NCI-H1092 (cell line): ENCODE measurements around the gene PAX9.

ENCODE experiments used
- DNase-seq: peaks from one replicate; lab custom pipeline; 2025; lab: John Stamatoyannopoulos, UW

PAX9 gene

DNA sequence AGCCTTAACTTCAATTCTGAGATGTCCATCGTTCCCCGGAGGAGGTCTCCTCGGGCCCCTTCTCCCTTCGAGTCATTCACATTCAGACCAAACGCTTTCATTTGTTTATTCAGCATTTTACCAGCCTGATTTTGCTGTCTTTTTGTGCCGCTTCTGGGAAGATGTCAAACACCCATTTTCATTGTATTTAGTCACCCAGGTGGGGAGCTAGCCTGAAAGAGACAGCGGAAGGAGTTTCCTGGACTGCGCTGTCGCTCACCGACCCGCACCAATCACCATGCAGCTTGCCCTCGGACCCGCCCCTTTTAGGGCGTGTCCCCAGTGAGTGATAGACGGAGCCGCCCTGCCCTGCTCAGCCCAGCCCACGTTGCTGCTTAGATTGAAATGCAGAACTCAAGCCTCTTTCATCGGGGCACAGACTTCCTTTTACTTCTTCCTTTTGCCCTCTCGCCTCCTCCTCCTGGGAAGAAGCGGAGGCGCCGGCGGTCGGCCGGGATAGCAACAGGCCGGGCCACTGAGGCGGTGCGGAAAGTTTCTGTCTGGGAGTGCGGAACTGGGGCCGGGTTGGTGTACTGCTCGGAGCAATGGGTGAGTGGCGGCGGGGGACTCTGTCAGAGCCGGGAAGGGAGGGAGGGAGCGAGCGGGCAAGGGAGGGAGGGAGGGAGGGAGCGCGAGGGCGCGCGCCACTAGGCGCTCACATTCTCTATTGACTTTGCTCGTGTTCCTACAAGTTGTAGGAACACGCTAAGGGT is at the start of gene PAX9:
PAX9 (plus strand) TSS at position 355 of the 752 bp plus-strand sequence; CDS start at position 585, 230 bp downstream.
- peak; percentile 91 for DNase-seq

DNA sequence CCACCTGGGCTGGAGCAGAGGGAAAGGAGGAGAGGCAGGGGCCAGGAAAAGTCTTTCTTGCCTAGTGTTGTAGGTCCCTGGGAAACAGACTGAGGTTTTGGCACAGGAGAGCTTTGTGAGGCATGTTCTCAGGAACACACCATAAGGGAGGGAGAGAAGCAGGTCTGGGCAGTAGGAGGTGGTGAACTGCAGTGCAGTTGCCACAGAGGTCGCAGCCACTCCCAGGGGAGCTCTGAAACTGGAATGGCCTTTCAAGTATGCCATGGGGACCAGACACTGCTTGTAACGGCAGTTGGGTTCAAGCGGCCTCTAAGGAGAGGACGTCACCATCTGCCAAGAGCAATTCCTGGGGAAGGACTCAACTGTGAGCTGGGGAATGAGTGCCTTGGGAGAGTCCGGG is 43.8 kb upstream of the PAX9 start:
- DNase-seq, result no peak

DNA sequence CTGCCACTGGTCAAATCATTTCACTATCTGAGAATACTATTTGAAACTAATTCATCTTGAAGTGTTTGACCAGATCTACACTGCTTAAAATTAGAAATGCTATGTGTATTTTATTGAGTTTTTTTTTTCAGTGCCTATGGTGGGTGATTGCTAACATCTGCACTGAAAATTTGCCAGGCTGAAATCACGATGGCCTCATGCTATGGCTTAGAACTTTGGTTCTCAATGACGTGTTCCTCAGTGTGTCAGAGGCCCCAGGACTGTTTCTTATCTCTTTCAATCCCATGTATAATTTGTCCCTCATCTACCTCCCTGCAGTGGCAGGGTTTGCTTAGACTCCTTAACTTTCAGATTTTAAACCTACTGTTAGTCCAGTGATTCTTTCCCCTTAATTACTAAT is 43.0 kb upstream of the PAX9 start:
- DNase-seq, result no peak

DNA sequence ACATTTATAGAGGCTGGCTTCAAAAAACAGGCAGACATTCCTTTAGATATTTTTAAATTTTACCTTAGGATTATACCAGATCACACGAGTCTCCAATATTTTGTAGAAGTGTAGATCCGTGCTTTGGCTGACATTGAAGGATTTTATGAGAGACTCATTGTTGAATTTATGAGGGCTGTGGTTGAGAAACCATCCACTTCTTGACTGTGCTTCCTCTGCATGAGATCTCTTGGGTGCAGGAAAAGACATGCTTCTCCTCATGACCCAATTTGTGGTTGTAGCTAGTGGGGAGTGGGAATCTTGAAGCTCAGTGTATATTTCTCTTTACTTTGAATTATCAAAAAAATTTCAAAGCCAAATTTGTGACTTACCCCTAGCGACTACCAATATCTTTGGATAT is 42.5 kb upstream of the PAX9 start:
- DNase-seq, result no peak

DNA sequence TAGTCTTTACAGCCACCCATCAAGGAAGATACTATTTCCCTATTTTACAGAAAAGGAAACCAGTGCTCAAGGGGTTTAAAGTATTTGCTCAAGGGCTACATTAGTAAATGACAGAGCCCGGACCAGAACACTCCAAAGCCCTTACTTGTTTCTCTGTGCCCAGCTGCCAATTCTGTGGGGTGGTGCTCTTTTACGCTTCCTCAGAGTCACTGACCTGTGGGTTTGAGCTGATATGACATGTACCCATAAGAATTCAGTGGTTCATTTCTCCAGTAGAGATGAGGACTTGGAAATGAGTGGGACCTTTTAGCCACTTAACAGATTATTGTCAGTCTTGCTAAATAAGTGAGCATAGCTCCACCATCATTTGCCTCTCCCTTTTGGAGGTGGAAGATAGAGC is 41.8 kb upstream of the PAX9 start:
- no peak for DNase-seq

DNA sequence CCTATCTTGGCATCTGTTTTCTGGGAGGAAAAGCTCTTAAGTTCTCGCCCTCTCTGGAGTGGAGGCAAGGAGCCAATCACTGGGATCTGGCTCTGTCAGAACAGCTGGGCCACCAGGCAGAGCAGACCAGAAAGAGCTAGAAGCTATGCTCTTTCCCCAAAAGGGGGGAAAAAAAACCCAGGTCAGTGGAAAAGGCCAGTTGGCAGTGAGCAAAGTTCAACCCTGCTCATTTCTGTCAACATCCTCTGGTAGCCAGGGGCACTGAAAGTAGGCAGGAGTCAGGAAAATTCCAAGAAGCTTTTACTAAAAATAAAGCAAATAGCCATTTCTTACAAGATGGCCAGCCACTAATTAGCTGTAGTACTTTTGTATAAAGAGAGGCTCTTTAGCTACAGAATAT is 36.6 kb upstream of the PAX9 start:
- DNase-seq, result no peak

DNA sequence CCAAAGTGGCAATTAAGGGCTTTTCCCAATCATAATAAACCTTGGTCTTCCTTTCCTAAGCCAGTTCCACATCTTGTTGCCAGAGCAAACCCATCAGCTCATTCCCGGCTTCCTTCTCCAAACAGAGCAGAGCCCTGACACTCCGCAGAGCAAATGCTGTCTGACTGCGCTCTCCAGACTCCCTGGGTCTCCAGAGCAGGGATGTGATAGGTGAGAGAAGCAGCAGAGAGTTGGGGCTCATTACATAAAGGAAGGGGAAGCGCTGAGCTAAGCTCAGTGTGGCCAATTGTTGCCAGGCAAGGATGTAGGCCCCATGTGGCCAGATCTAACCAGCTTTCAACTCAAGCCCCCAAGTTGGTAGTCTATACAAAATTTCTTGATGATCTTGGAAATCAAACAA is 36.2 kb upstream of the PAX9 start:
- no peak for DNase-seq

DNA sequence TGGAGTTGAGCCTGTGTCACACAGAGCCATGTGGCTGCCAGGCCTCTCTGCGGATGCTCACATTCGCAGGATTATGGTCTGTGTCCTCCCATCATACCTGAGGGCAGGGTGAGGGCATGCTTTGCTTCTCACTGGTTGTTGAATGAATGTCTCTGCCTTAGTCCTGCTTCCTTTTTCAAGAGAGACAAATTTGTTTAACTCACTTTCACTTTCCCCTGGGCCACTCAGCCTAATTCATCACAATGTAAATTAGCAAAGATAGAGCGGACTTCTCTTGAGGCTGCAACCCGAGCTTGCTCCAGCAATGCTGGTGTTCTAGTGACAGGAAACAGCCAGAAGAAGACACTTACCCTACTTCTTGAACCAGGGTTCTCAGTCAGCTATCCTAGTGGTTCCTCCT is 35.5 kb upstream of the PAX9 start:
- DNase-seq, result no peak

DNA sequence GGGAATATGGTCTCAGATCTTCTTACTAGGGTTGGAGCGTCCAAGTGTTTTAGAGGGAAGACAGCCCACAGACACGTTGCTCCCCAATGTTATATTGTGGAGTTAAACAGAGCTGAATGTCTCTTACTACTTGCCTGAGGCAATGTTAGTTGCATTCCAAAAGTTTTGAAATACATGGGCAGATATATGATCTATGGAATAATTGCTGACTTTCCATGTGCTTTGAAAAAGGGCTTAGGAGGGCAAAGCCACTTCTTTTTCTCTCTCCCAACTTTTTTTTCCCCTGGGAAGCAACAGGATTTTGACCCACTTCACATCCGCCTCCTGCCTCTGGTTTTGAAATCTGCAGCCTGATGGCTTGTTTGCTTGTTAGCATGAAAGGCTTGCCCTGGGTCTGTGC is 33.7 kb upstream of the PAX9 start:
- DNase-seq, result no peak

DNA sequence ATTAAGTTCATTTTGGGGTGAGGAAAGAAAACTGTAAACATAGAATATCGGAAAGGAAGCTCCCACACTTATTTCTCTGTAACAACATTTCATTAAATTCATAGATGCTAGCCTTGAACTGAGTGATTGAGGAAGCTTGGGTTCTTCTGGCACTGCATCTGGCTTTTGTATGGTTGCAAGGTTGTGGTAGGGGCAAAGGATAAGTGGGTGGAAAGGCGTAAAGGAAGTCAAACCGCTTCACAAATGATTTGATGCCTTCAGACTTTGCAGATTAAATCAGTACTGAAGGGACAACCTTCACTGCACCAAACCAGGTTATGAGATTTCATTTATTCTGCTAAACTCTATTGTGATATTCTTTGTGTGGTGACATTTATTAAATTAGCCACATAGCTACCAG is 28.1 kb upstream of the PAX9 start:
- DNase-seq, result no peak

DNA sequence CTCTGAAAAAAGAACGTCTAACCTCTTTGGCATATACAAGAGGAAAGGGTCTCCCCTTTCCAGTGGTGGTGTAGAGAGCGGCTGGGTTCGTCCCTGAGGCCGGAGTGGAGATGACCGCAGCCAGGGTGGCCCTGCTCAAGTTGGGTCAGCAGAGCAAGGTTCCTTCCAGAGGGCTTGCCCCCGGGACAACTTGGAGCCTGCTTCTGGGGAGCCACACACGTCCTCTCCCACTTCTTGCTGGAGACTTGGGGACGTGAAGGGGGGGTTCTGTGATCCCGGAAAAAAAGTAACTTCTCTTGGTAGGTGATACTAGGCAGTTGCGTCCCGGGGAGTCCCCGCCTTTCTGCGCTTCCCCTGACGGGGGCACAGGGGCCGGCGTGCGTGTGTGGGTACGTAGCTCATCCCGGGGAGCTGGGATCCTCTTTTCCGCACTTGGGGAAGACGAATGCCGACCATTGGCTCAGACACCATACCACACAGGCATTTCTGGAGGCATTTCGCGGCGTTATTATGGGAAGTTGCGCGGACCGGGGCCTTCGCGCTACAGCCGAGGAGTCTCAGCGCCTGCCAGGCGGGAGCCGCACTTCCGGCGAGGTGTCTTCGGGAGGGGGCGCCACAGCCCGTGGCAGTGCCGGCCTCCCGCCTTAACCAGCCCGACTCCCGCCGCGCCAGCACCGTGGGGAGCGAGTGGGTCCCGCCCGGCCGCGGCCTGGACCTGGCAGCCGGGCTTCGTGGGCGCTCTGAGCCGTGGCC is 14.8 kb upstream of the PAX9 start:
- DNase-seq, result no peak

DNA sequence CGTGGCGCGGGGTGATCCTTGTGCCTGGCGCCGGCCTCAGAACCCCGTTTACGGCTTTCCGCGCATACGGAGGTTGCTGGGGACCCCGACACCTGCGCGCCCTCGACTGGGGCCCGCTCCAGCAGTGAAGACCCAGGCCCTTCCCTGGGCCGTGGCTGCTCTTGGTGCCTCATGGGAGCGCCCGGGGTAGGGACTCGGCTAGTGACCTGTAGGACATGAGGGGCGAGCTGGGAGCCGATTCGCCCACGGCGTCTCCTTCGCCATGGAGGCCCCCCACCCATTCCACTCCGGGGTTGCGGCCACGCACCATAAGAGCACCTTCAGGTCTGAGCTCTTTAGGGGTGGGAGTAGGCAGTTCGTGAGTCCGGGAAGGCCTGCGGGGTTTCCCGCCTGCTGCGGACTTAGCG is 14.2 kb upstream of the PAX9 start:
- DNase-seq, result no peak

DNA sequence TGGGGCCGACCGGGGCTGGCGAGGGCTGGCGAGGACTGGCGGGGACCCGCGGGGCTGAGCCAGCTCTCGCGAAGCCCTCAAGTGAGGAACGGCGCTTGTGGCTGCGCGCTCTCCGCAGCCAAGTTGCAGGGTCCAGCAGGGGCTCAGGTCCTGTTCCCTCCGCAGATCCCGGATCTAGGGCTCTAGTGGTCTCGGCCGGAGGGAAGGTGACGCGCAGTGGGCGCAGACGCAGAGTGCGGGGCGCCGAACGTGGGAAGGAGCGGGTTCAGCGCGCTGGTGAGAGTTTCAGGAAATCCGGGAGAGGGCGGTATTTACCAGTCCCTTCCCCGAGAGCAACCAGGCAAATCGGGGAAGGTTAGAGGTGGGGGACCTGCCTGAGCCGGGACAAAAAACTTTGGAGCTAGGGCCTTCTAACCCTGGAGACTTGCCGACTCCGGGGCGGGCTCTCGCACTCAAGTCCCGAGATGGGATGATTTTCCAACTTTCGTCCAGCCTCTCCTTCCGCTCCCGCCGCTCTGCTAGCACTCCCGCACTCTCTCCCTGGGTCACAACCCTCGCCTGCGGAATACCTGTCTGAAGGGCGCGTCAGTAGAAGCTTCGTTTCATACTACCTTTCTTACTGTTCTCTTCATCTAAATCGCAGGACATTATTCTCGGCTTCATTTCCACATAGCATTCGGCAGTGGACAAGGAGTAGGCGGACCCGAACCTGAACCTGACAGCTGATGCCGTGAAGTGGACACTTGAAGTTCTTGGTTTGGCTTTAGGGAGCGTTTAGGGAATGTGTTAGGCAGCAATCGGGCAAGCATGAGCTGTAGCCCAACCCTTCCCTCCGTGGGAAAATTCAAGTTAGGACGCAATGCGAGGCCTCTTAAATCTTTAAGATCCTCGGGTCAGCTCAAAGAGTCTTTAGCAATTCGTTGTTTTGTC is 13.6 kb upstream of the PAX9 start:
- DNase-seq, result peak; percentile 58

DNA sequence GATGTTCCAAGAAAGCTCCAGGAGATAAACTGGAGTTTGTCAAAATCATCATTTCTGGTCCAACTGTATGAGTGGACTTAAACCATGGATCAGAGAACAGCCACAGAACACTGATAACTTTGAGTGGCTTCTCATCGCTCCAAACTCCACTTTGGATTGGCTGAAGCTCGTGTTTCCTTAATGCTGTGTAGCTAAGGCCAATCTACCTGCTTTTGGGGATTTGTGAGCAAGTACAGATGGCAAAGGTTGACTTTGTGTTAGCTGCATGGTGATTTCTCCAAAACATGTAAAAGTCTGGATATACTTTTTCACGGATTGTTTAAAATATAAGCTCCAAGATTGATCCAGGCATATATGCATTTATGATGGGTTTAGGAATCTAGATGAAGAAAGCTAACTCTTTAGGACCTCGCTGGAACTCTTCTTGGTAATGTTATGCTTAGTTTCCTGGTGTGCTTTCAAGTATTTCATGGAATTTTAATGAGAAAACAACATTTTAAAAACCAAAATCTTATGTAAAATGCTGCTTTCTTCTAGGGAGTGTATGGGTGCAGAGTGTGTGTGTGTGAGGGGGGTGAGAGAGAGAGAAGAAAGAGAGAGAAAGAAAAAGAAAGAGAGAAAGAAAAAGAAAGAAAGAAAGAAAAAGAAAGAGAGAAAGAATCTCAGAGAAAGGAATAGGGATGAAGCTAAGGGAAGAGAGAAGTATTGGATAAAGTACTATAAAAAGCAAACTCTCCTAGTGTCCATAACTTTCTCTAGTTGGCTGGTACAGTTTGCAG is 11.6 kb upstream of the PAX9 start:
- no peak for DNase-seq

DNA sequence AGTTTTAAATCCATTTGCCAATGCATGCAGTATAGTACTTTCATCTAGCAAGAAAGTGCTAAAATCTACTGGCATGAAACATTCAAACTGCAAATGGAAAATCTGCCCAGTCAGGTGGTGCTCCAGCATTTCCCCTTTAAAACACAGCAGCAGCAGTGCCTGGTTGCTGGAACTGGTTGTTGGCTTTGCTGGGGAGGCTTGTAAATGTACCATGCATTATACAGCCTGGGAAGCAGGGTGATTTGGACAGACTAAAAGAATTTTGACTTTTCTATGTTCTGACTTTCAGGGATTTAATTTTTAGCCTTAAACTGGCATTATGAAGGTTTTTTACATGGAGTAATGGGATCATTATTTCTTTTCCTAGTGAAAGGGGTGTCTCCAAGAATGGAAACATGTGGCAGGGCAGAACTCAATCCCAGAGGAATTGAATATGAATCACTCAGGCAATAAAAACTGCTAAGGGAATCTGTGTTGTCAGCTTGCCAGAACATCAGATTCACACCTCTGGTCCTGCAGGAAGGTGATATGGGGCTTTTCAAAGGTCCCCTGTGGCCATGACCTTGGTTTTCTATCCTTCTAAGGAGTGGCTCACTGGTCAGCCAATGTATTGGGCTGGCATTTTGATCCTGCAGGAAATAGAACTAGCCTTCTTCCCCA is 9.0 kb upstream of the PAX9 start:
- no peak for DNase-seq

DNA sequence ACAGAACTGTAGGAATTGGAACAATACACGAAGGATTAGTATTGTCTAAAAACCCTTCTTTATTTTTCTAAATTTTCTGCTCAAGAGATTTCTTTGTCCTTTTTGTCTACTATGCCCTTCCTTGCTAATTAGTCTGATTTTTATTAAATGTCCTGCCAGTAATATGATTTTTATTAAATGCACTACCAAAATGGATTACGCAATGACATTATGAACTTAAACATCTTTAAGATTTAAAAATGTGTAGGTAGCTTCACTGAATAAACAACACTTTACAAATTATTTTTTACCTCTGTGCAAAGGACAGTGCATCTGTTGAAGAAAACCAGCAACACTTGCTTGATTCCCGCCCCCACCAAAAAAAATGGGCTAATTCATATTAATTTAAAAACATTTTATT is 8.2 kb upstream of the PAX9 start:
- no peak for DNase-seq

DNA sequence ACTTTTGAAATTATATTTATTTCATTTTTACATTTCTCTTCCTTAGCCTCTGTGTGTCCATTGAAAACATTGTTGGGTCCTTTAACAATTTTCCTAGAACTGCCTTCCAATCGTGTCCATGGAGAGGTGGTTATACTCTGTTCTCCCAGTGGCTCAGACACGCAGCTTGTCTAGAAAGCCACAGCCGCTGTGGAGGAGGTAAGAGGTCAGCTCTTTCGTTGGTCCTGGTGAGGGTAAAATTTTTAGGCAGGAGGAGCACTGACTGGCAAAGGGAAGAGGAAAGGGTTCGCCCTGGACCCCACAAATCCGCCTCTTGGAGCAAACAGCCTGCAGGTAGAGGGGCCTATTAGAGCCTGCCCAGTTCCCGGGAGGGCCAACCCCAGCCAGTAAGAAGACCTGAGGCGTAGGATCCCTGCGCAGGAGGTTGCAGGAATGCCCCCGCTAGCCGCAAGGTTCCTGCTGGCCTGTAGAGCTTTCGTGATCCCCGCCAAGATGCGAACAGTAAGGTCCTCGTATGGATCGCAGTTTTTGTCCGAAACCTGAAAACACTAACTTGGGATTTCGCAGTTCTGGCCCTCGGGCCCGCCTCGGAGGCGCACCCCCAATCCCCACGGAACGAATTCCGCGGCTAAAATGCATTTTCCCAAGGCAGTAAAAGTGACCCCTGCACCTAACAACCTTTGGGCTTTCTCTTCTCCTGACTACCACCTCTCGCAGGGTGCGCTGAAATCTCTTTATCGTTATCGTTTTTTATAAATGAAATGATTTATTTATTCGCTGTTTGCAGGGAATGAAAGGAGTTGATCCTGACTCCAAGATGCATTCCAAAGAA is 7.5 kb upstream of the PAX9 start:
- DNase-seq, result no peak

DNA sequence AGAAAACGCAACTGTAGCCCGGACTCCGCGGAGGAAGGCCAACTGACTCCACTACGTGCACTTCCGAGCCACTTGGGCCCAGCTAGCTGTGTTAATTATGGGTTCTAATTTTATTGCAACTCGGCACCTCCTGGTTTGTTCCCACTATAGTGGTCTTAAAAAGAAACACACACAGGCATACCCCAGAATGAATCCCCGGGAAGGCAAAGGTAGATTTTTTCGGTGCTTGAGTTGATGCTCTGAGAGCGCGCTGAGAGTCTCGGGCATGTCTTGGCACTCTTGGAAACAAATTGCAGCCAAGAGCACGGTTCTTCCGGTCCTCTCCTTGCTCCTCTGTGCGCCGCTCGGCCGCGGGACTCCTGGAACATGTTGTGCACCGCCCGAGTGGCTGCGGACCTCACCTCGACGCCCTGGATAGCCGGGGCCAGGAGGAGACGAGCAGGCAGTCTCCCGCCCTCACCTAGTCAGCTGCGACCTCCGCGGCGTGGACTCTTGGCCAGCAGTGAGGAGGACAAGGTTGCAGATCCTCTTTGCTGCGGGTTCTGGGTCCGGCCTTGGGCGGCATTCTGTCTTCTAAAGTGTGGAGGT is 6.8 kb upstream of the PAX9 start:
- DNase-seq, result no peak

DNA sequence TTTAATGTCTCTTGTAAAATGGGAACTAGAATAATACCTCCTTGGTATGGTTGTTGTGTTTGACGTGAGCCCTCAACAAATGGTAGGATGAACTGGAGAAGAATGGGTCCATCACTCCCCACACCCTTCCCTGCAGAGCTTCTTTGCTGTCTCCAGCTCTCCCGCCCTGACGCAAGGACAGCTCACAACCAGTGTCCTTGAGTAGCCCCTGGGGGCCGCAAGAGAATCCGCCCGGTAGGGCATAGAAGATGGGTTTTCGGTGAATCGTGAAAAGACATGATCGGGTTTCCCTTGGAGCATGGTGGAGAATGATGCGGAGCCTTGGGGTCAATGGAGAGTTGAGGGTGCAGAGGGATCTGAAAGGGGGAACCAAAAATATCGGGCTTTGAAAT is 6.1 kb upstream of the PAX9 start:
- no peak for DNase-seq
